HepG2 (cell line): ENCODE measurements around the gene TMEM135.

Source experiments
- ZNF430 ChIP-seq: sonication (generic); formaldehyde crosslinking; IDR thresholded peaks from 2 replicates; pipeline ENCODE4 v1.9.0; 2021; ENCODE audit warnings: mild to moderate bottlenecking, missing genetic modification reagents
- ZNF609 ChIP-seq: sonication (generic); formaldehyde crosslinking; IDR thresholded peaks from 2 replicates; pipeline ENCODE4 v1.4.0; 2020; ENCODE audit warnings: mild to moderate bottlenecking, missing genetic modification reagents, borderline replicate concordance

- TF ChIP-seq ZNF609 (CRISPR knock-in tag): no peak
- TF ChIP-seq ZNF430: no peak
These were observed 152.3 kb downstream of the TMEM135 start for GRCh38 chr11:87190071-87190470.
